Measurements from ENCODE around the gene TRH.
"Not testable (repeated sequence)": the region's sequence is repeated elsewhere in the genome, so short reads cannot be mapped to it uniquely, and the experiment has no call there.

TRH gene

DNA sequence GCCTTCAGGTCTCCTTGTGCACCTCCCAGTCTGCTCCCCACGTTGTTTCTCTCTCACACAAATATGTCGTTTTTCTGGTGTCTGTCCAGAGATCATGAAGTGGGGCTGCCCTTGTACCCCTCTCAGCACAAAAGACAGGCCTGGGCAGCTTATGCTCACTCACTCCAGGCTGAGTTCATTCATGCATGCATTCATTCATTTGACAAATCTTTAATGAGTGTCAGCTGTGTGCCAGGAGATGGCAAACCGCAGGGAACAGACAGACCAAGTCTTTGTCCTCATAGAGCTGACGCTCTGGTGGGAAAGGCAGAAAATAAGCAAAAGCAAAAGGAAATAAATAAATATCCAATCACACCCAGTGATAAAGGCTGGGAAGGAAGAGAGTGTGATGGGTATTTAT lies 7.6 kb upstream of the TRH start:
- FAIRE-seq = no peak

DNA sequence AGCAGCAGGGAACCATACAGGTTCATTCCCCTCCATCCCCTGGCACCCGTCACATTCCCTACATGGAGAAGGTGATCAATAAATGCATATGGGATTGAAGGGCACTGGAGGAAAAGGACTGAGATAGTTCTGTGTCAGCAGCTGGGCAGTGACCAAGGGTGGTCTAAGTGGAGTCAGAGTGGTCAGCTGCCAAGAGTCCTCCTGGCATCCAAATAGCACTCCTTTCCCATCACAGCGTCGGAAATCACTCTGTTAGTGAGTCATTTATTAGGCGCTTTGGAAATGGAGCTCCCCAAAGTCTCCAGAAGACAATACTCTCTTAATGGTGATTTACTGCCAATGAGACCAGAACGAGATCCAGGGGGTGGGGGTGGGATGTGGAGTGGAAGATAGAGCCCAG lies 6.8 kb upstream of the TRH start:
- FAIRE-seq = no peak

DNA sequence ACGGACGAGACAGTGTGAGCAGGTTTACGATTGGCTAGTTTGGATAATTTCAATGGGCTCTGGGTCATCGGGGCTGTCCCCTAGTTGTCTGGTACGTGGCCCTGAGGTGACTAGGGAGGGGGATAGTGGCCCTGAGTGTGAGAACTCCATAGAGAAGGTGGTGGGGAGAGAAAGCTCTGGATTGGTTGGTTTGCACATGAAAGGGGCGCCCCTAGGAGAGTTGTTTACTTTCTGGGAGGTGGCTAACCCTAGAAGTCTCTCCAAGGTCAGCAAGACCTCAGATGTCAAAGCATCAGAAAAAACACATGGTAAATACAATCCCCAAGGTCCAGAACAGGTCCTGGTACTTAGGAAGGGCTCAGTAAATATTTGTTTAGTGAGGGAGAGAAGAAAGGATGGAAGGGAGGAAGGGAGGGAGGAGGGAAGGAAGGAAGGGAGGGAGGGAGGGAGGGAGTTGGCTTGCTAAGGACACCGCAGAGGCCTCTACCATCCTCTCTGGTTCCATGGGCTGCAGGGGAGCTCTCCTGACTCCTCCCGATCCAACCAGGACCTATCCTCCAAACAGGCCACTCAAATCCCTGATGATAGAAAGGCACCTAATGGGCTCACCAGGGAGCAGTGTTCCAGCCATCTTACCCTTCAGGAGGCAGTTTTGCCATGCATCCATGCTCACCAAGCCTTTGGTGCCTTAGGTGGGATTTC lies 3.0 kb upstream of the TRH start:
- no peak for FAIRE-seq

DNA sequence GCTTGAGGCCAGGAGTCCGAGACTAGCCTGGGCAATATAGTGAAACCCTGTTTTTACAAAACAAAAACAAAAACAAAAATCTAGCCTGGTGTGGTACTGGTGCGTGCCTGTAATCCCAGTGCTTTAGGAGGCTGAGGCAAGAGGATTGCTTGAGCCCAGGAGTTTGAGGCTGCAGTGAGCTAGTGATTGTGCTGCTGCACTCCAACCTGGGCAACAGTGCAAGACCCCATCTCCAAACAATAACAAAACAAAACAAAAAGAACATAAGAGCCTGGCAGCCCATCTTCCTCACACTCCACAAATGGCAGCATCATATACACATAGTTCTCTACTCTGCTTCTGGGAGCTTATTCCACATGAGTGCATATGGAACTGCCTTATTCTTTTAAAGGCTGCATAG lies 2.2 kb upstream of the TRH start:
- FAIRE-seq = no peak

DNA sequence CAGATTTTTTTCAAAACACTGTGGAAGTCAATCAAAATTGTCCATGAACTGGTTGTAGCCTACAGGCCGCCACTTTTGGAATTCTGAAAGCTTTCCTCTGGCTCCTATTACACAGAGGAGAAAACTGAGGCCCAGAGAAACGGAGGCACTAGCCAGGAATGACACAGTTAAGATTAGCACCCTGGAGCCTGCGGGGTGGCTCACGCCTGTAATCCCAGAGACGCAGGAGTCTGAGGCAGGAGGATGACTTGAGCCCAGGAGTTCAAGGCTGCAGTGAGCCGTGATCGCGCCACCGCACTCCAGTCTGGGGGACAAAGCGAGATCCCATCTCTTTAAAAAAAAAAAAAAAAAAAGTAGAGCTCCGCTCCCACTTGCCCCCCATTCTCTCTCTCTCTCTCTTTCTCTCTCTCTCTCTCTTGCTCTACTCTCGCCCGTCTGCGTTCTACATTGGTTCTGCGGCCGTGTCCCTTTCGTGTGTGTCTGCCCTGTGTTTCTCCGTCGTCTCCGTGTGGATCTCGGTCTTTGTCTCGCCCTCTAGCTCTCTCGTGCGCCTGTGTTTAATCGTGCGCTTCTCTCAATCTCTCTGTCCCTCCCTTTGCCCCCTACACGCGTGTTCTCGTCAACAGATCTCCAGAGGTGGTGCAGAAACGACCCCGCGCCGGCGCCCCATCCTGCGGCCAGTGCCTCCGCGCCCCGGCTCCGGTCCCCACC lies 512 bp upstream of the TRH start:
- FAIRE-seq = no peak

DNA sequence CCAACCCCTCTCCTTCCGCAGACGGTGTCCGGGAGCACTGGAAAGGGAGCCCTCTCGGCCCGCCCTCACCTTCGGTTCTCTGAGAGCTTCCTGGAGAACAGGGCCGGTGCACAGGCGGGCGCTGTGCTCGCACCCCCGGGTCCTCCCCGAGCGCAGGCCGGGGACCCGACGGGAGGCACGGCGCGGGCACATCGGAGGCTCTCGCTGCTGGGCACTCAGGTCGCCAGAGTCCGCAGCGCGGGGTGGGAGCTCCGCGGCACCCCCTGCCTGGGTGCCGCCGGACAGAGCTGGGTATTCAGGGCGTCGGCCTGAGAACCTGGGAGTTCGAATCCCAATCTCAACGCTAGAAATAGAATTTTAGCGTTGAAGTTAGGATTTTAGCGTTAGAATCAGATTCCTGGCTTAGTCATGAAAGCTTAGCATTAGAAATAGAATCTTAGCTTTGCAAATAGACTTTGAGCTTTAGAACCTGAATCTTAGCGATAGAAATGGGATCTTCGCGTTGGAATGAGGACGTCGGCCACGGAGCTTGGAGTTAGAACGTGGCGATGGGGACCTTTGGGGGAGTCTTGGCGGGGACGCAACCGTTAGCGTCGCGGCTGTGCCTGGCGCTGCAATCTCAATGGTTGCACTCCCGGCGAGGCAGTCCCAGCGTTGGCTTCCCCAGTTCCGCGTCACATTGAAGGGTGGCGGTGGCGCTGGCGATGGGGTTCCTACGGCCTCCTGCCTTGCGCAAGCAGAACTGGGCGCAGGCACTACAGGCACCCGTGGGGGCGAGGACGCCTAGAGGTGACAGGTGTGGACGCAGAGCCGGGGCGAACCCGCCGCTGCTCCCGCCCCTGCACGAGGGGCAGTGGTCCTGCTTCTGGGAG lies 549 bp downstream of the TRH start:
- FAIRE-seq = no peak

DNA sequence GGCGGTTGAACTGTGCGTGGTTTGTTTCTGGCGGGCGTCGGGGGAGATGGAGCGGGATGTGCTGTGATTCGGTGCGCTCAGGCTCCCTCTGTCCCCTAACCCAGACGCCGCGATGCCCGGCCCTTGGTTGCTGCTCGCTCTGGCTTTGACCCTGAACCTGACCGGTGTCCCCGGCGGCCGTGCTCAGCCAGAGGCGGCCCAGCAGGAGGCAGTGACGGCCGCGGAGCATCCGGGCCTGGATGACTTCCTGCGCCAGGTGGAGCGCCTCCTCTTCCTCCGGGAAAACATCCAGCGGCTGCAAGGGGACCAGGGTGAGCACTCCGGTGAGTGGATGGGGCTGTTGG lies 1.2 kb downstream of the TRH start:
- no peak for FAIRE-seq

DNA sequence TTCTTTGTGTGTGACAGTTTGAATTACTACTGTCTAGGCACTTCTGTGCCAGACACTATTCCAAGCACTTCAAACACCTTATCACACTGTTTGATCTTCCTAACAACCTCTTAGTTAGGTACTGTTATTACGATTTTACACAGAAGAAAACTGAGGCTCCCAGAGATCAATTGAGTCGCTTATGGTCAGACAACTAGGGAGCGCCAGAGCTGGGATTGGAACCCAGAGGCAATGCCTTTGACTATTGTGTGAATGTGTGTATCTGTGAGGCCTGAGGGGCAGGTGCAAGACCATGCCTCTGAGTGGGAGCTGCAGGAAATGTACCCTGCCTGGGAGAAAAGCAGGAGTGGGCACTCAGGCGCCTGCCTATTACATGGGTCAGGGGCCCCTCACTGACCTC lies 1.8 kb downstream of the TRH start:
- no peak for FAIRE-seq

DNA sequence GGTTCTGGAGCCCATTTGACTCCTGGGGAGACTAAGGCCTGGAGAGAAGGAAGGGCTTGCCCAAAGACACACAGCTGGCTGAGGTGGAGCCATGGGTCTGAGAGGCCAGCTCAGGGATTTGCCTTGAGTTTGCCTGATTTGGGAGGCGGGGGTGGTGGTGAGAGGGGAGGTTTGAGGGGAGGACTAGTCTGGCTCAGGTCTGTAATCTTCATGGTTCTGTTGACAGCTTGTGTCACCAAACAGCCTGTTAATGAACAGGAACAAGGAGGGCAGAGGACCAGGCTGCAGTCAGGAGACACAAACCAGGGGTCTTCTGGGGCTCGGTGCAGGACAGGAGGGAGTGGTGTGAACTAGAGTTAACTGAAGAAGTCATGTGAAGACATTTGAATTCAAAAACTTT lies 3.6 kb downstream of the TRH start:
- no peak for FAIRE-seq

DNA sequence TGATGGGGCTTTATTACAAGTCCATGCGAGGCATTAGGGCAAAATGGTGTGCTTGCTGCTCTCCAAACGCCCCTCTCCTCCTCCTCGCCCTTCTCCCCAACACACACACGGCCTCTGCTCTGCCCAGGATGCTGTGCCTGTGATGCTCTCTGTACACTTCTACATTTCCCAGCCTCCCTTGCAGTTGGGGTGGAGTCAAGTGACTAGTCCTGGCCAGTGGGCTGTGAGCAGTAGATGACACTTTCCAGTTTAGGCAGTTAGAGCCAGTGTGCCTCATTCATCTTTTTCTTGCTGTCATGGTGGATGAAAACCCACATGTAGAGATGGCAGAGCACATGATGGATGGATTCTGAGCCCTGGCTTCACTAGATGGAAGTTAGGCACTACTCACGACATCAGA lies 5.4 kb downstream of the TRH start:
- no peak for FAIRE-seq

DNA sequence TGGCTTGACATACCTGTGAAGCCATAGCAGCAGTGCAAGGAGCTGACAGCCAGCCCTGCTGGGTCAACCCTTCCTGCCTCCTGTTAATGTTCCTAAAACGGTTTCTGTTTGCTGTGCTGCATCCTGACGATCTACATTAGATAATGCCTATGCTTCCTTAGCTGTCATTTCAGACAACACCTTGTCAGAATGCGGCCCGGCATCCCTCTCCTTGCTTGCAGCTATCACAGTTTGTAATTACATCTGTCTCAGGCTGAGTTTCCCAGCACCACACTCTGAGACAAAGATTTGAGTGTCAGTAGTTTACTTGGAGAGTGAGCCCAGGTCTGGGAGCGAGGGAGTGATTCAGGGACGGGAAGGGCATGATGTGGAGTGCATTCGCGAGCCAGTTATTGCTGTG lies 9.0 kb downstream of the TRH start:
- FAIRE-seq = no peak

DNA sequence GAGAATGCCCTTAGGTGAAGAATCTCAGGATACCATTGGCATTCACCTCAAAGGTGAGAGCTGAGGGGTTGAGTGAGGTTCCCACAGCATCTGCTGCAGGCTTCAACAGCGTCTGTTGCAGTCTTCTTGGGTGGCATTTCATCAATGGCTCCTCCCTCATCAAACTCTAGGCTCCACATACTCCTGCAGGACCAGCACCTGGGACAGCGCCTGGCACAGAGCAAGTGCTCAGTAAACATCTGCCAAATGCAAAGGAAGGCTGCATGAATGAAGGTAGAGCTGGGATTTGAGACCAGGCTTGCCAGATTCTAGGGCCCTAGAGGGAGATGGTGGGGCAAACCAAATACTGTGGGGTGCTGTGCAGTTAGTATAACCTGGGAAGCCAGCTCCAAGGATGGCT lies 9.6 kb downstream of the TRH start:
- no peak for FAIRE-seq

DNA sequence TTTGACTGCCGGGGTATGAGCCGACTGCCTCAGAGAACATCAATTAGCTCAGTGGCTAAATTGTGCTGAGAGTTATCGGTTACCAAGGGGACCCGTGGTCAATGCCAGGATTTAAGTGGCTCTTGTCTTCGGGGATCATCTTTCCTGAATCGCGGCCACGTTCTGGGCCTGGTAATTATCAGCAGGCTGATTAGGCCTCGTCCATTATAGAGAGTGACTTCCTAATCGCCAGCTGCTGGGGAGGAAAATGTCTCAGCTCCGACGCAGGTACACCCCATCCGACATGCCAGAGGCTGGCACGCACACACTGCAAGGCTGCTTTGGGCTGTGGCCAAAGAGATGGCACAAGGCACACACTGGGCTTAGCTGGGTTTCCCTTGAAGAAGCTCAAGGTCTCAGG lies 10.6 kb downstream of the TRH start:
- FAIRE-seq = no peak

DNA sequence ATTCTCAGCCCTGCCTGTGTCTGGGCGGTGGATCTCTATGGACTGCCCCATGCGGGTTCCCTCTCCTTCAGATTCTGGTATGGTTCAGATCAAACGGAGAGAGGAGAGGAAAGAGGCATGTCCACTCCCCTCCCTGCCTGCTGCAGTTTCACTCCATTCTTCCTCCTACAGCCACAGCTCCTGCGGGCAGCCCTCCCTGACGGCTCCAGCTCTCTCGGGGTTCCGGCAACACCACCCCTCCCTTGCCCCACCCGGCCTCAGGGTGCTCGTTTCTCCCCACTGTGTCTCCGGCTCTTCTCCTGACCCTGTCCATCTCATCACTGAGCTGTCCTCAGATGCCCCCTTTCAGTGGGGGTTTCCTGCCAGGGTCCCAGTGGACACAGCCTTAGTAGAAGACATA lies 13.9 kb downstream of the TRH start:
- no peak for FAIRE-seq

DNA sequence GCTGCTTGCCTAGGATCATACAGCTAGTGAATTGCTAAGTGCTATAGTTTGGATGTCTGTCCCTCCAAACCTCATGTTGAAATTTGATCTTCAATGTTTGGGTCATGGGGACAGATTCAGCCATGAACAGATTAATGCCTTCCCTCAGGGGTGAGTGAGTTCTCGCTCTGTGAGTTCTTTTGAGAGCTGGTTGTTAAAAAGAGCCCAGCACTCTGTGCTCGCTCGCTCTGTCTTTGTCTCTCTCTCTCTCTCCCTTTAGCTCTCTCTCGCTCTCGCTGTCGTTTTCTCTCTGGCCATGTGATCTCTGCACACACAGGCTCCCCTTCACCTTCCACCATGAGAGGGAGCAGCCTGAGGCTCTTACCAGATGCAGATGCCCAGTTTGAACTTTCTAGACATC lies 14.9 kb downstream of the TRH start:
- FAIRE-seq = no peak

DNA sequence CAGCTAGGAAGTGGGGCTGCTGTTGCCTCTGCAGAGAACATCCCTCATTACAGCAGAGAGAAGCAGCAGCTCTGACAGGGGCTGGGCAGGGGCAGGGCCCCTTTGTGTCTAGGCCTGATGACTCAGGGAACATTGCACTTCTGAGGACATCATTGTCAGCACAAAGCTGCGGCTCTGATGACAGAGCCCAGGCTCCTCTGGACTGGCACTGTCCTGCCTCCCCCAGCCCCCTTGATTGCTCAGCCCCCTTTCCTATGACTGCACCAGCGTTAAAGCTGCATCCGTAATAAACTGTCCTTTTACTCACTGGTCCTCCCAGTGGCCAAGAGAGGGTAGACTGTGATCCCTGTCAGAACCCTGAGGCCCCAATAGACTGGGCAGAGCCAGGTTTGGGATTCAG lies 18.3 kb downstream of the TRH start:
- FAIRE-seq = no peak

DNA sequence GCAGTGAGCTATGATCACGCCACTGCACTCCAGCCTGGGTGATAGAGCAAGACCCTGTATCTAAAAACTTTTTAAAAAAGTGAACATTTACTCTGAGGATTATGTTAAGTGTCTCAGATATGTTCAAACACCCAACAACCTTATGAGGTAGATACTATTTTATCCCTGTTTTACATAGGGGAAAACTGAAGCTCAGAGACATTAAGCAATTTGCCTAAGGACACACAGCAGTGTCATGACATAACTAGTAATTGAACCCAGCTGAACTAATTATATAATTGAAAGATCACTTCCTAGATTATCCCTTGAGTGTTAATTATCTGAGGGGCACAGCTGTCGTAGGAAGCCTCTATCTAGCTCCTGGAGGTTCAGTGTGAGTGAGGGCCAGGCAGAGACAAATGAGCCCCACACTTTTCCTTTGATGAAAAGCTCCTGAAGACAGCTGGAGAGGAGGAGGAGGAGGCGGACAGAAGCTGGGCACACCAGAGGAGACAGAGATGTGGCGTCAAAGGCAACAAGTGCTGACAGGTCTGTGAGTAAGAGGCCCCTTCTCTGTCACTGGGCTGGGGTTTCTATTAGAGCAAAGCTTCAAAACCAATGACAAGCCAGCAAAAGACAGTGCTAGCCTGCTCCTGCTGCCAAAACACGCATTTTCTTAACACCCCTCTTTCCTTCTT lies 20.5 kb downstream of the TRH start:
- FAIRE-seq = no peak

DNA sequence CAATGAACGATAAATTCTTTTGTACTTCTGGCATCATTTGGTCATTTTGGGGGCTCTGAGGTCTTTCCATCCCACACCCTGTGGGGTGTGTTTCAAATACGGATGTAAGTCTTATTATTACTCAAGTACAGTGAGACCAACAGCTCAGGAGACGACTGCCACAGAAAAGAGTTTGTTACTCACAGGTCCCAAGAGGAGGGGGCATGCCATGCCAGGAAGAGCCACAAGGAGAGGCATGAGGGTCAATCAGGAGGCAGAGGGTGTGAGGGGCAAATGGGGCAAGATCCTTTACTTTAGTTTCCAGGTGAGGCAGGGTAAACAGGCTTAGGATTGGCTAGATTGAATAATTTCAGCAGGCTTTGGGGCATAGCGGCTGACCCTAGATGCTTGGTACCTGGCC lies 21.6 kb downstream of the TRH start:
- no peak for FAIRE-seq

DNA sequence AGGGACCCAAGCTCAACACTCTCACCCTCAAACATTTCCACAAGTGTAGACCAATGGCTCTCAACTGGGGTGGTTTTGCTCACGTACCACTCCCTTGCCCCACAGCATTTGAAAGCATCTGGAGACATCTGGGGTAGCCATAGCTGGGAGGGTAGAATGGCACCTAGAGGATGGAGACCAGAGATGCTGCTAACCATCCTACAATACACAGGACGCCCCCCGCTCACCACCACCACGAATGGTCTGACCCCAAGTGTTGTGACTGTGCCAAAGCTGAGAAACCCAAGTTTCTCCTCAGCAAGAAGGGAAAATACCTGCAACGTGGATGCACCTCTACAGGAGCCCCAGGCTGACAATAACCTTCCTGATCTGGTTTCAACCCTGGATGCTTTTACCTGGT lies 24.7 kb downstream of the TRH start:
- FAIRE-seq = not testable (repeated sequence)

DNA sequence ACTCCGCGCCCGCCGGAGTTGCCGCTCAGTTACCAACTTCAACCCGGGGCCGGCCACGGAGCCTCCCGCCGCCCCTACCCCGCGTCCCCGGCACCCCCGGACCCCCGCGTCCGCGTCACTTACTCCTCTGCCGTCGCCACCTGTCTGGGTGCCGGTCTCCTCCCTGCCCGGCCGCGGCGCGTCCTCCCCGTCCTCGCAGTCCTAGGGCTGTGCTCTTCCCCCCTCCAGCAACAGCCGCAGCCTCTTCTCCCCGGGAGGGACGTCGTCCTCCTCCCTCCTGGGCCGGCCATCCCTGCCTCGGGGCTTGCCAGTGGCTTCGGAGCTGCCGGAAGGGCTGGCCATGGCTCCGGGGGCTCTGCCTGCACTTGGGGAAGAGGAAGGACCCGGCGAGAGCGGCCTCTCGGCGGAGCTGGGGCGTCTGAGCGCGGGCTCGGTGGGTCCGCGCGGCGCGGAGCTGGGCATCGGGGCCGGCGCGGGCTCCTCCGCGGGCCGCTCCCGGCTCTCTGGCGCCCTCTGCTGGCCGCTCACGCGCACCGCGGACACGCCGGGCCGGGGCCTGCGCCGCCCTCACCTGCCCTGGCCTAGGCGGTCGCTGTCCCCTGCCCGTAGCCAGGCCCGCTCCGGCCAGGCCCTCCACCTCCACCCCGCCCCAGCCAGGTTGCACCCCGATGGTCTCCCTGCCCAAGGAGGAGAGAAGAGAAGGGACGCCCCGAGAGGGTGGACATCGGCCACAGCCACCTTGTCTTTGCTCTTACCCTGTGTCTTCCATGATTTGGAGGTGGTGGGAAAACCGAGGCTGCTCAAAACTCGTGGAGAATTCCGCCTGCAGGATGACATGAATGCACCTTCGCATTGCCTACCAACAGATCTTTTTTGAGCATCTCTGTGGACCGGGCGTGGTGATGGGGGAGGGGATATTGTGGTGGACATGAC lies 28.4 kb downstream of the TRH start:
- FAIRE-seq = not testable (repeated sequence)

DNA sequence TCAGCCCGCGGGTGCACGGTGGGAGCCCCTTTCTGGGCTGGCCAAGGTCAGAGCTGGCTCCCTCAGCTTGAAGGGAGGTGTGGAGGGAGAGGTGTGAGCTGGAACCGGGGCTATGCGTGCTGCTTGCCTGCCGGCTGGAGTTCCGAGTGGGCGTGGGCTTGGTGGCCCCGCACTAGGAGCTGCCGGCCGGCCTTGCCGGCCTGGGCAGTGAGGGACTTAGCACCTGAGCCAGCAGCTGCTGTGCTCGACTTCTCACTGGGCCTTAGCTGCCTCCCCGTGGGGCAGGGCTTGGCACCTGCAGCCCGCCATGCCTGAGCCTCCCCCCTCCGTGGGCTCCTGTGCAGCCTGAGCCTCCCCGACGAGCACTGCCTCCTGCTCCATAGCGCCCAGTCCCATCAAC lies 36.0 kb downstream of the TRH start:
- no peak for FAIRE-seq

DNA sequence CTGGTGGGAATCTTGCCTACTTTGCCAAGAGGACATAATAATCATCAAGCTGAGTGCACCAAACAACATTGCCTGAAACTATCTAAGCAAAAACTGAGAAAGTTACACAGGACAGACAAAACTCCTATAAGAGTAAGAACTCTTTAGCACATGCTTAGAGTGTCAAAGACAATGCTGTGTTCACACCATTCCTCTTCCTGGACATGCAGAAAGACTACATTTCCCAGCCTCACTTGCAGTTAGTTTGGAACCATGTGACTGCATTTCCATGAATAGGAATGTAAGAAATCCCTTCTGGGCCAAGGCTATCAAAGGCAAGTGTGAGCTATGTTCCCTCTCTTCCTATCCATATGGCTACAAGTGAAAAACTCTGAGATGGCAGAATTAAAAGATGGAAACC lies 37.6 kb downstream of the TRH start:
- not testable (repeated sequence) for FAIRE-seq
